Liver (tissue), 4 donors: ENCODE results near the gene ANKRD13D. TPM values are rescaled to one million over a fixed set of nuclear protein-coding genes. Genes with fewer than 3 reads are reported as not detected.

Experiments used
- polyA plus RNA-seq, 2 donors: library from polyadenylated mRNA; stranded (reverse) in 1 of 2; unstranded in 1 of 2; fragments of 200-250 nt in 1 of 2; fragments of >200 nt in 1 of 2; fragmentation: Nextera tagmentation in 1 of 2; extraction: Ambion mirVana in 1 of 2; gene quantifications; one replicate each; pipeline versions ENCODE4 v1.2.1 to v1.2.3, GENCODE V29; 2013 to 2015
- total RNA-seq, 2 donors: library from RNA; depleted of rRNA; stranded (reverse); fragments of >200 nt; gene quantifications; one replicate each; pipeline ENCODE4 v1.2.3, GENCODE V29; 2014
- donor health status: healthy.
- donor health status: healthy.
- donor health status: healthy.

The ANKRD13D gene
- total and polyA plus RNA-seq, 4 donors, result 5.5 to 15.0 (median 5.9) TPM

Other genes with a start within 250 kb of the ANKRD13D start
- 10 to 100 TPM in 1 of 2 donors, 1 to 10 TPM in 1; 7.8 to 27.0 TPM for gene RHOD, start 232.5 kb upstream of the ANKRD13D start, total RNA-seq
- 10 to 100 TPM; 39.4 to 50.7 TPM for gene RHOD, start 232.5 kb upstream of the ANKRD13D start, polyA plus RNA-seq
- gene KDM2A, start 170.0 kb upstream of the ANKRD13D start, total RNA-seq, result 10 to 100 TPM; 25.2 to 44.9 TPM
- 10 to 100 TPM in 1 of 2 donors, 1 to 10 TPM in 1; 8.3 to 19.6 TPM for gene KDM2A, start 170.0 kb upstream of the ANKRD13D start, polyA plus RNA-seq
- 10 to 100 TPM; 35.0 to 41.4 TPM for gene GRK2, start 22.8 kb upstream of the ANKRD13D start, total RNA-seq
- 10 to 100 TPM; 13.4 to 28.4 TPM for gene GRK2, start 22.8 kb upstream of the ANKRD13D start, polyA plus RNA-seq
- 10 to 100 TPM in 1 of 2 donors, 1 to 10 TPM in 1; 4.8 to 10.4 TPM for gene SSH3, start 14.2 kb downstream of the ANKRD13D start, total RNA-seq
- gene SSH3, start 14.2 kb downstream of the ANKRD13D start, polyA plus RNA-seq, result 1 to 10 TPM; 7.6 to 8.7 TPM
- gene POLD4, start 64.2 kb downstream of the ANKRD13D start, total RNA-seq, result 10 to 100 TPM; 18.8 to 53.0 TPM
- gene POLD4, start 64.2 kb downstream of the ANKRD13D start, polyA plus RNA-seq, result 100 to 1,000 TPM; 119 to 246 TPM
- under 1 TPM; 0.17 to 0.23 TPM for gene CLCF1, start 84.3 kb downstream of the ANKRD13D start, total RNA-seq
- gene CLCF1, start 84.3 kb downstream of the ANKRD13D start, polyA plus RNA-seq, result 1 to 10 TPM in 1 of 2 donors, under 1 TPM in 1; 0.14 to 1.8 TPM
- 1 to 10 TPM; 5.9 to 8.6 TPM for gene RAD9A, start 102.7 kb downstream of the ANKRD13D start, total RNA-seq
- 1 to 10 TPM; 4.5 to 5.4 TPM for gene RAD9A, start 102.7 kb downstream of the ANKRD13D start, polyA plus RNA-seq
- 10 to 100 TPM; 62.4 to 92.9 TPM for gene PPP1CA, start 112.6 kb downstream of the ANKRD13D start, total RNA-seq
- 10 to 100 TPM; 74.2 to 77.6 TPM for gene PPP1CA, start 112.6 kb downstream of the ANKRD13D start, polyA plus RNA-seq
- gene TBC1D10C, start 114.8 kb downstream of the ANKRD13D start, total RNA-seq, result 1 to 10 TPM; 2.3 to 4.4 TPM
- gene TBC1D10C, start 114.8 kb downstream of the ANKRD13D start, polyA plus RNA-seq, result 1 to 10 TPM; 1.1 to 1.6 TPM
- gene CARNS1, start 126.4 kb downstream of the ANKRD13D start, total RNA-seq, result under 1 TPM; 0.05 to 0.08 TPM
- under 1 TPM; 0.12 to 0.19 TPM for gene CARNS1, start 126.4 kb downstream of the ANKRD13D start, polyA plus RNA-seq
- gene RPS6KB2, start 139.2 kb downstream of the ANKRD13D start, total RNA-seq, result 10 to 100 TPM; 42.2 to 49.6 TPM
- gene RPS6KB2, start 139.2 kb downstream of the ANKRD13D start, polyA plus RNA-seq, result 10 to 100 TPM; 31.5 to 33.2 TPM
- gene PTPRCAP, start 148.4 kb downstream of the ANKRD13D start, total RNA-seq, result 1 to 10 TPM; 3.9 to 5.0 TPM
- 1 to 10 TPM; 2.9 to 6.2 TPM for gene PTPRCAP, start 148.4 kb downstream of the ANKRD13D start, polyA plus RNA-seq
- 10 to 100 TPM; 34.4 to 41.4 TPM for gene CORO1B, start 154.2 kb downstream of the ANKRD13D start, total RNA-seq
- gene CORO1B, start 154.2 kb downstream of the ANKRD13D start, polyA plus RNA-seq, result 10 to 100 TPM; 14.1 to 38.4 TPM
- gene GPR152, start 163.4 kb downstream of the ANKRD13D start, total RNA-seq, result not detected
- gene GPR152, start 163.4 kb downstream of the ANKRD13D start, polyA plus RNA-seq, result not detected
- 1 to 10 TPM; 2.1 to 2.9 TPM for gene CABP4, start 166.1 kb downstream of the ANKRD13D start, total RNA-seq
- gene CABP4, start 166.1 kb downstream of the ANKRD13D start, polyA plus RNA-seq, result 1 to 10 TPM in 1 of 2 donors, under 1 TPM in 1; 0.85 to 1.2 TPM
- 10 to 100 TPM; 10.2 to 50.8 TPM for gene TMEM134, start 179.9 kb downstream of the ANKRD13D start, total RNA-seq
- 10 to 100 TPM; 76.3 to 86.9 TPM for gene TMEM134, start 179.9 kb downstream of the ANKRD13D start, polyA plus RNA-seq
- 10 to 100 TPM; 17.6 to 21.5 TPM for gene AIP, start 193.7 kb downstream of the ANKRD13D start, total RNA-seq
- 10 to 100 TPM; 24.7 to 28.2 TPM for gene AIP, start 193.7 kb downstream of the ANKRD13D start, polyA plus RNA-seq
- 1 to 10 TPM; 3.2 to 6.9 TPM for gene PITPNM1, start 216.1 kb downstream of the ANKRD13D start, total RNA-seq
- gene PITPNM1, start 216.1 kb downstream of the ANKRD13D start, polyA plus RNA-seq, result 1 to 10 TPM; 1.3 to 9.3 TPM
- gene CDK2AP2, start 218.9 kb downstream of the ANKRD13D start, total RNA-seq, result 10 to 100 TPM; 14.1 to 32.5 TPM
- 100 to 1,000 TPM in 1 of 2 donors, 10 to 100 TPM in 1; 80.7 to 126 TPM for gene CDK2AP2, start 218.9 kb downstream of the ANKRD13D start, polyA plus RNA-seq
- not detected for gene CABP2, start 234.1 kb downstream of the ANKRD13D start, total RNA-seq
- not detected for gene CABP2, start 234.1 kb downstream of the ANKRD13D start, polyA plus RNA-seq